Cortex of kidney (tissue), 1 donor: ENCODE measurements around the gene LRBA.

Experiments
- DNase-seq: peaks from one replicate; lab custom pipeline; 2025; lab: John Stamatoyannopoulos, UW

The LRBA gene

DNA sequence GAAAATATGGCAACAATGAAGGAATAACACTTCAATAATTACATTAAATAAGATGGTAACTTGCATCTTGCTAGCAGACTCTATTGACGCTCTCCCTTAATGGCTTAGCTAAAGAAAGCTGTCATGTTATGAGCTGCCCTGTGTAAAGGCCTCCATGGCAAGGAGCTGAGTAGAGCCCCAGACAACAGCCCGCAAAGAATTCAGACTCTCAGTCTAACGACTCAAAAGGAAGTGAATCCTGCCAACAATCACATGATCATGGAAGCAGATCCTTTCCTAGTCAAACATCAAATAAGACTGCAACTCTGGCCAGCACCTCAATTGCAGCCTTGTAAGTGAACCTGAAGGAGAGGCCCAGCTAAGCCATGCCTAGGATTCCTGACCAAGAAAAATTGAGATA lies 275.5 kb downstream of the LRBA start:
- no peak for DNase-seq

GRCh38 chr4:150725957-150726523 lies 289.0 kb downstream of the LRBA start:
- no peak for DNase-seq

DNA sequence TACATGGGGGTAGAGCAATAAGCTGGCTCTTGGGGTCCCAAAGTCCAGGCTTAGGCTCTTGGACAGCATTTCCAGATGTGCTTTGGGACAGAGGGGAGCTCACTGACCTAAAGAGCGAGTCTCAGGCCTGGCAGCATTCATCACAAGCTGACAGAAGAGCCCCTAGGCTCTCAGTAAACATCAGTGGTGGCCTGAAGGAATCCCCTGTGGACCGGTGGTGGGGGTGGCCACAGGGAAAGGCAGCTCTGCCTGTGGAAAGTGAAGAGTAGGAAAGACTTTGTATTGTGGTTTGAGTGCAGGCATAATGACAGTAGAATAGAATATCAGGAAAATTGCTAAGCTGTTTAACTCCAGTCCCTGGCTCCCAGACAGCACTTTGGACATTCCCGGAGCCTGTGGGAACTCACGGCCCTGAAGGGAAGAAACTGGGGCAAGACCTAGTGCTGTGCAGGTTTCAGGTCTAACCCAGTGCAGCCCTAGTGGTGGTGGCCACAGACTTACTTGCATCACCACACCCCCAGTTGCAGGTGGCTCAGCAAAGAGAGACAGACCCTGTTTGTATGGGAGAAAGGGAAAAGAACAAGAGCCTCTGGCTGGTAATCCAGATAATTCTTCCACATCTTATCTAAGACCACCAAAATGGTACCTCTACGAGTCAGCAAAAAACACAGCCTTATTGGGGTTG lies 291.2 kb downstream of the LRBA start:
- DNase-seq = no peak

DNA sequence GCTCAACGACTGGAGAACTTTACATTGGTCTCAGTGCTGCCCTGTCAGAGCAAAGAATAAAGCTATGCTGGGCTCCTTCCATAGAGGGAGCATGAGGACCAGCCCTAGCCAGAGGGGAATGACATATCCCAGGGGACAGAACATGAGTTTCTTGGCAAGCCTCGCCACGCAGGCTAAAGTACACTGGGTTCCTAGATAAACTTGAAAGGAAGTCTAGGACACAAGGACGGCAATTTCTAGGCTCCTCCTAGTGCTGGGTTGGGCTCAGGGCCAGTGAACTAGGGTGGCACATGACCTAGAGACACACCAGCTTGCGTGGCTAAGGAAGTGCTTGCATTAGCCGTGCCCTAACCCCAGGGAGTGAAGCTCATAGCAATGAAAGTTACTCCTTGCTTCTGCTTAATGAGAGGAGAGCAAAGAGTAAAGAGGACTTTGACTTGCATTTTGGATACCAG lies 292.1 kb downstream of the LRBA start:
- no peak for DNase-seq

DNA sequence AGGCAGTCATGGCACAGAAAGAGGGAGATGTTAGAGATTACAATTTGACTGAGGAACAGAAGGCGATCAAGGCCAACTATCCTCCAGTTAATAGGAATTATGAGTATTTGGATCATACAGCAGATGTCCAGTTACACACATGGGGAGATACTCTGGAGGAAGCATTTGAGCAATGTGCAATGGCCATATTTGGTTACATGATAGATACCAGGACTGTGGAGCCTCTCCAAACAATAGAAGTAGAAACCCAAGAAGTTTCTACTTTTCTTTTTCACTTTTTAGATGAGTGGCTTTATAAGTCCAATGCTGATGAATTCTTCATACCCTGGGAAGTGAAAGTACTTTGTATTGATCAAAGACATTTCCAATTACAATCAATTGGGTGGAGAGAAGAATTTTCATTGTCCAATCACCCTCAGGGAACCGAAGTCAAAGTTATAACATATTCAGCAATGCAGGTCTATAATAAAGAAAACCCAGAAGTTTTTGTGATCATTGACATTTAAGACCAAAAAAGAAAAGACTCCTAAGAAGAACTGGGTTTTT lies 294.0 kb downstream of the LRBA start:
- no peak for DNase-seq

DNA sequence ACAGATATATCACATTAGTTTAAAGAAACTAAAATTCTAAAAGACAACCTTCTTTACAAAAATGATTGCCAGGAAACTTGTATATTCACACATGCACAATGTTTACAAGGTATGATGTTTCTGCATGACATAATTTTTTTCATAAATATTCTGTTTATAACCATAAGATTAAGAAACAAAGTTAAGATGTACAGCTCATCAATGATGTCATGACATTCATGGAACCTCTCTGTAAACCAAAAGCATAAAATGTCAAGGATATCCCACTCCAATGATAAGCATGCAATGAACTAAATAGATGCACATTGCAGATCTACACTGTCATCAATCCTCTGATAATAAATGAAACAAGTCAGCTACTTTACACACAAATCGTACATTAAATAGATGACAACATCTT lies 297.1 kb downstream of the LRBA start:
- DNase-seq = no peak

- no peak for DNase-seq
Measured at GRCh38 chr4:150714462-150715438, 300.3 kb downstream of the LRBA start.

- DNase-seq = no peak
Measured at GRCh38 chr4:150713251-150713650, 301.8 kb downstream of the LRBA start.

GRCh38 chr4:150710770-150711375 lies 304.2 kb downstream of the LRBA start:
- no peak for DNase-seq

GRCh38 chr4:150708004-150708403 lies 307.1 kb downstream of the LRBA start:
- DNase-seq = no peak

- no peak for DNase-seq
Measured at GRCh38 chr4:150699599-150699998, 315.5 kb downstream of the LRBA start.

DNA sequence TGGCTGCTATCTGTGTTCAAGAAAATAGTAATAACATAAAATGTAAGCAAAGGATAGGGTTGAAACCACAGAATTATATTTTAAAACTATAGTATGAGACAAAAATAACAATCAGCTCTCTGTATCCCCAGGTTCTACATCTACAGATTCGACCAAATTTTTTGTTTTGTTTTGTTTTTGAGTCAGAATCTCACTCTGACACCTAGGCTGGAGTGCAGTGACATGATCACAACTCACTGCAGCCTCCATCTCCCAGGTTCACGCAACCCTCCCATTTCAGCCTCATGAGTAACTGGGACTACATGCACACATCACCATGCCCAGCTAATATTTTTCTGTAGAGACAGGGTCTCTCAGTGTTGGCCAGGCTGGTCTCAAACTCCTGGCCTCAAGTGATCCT lies 319.9 kb downstream of the LRBA start:
- DNase-seq = no peak

- DNase-seq = no peak
Measured at GRCh38 chr4:150694438-150694837, 320.6 kb downstream of the LRBA start.

GRCh38 chr4:150683775-150684350 lies 331.2 kb downstream of the LRBA start:
- DNase-seq = no peak

DNA sequence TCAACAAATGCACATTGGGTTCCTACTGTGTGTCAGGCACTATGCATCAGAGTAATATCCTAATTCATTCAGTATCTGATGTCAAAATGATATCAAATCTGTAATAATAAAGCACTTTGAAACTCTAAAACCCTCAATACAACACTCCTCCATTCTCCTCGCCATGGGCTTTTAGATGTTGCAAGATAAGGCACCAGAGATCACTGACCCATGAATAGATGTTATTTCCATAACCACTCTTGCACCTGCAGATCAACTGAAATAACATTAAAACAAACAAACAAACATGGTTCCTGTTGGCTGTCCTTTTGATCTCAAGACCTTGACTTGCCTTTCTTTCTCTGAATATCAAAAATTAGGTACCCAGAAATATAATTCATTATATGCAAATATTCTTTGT lies 333.0 kb downstream of the LRBA start:
- no peak for DNase-seq

DNA sequence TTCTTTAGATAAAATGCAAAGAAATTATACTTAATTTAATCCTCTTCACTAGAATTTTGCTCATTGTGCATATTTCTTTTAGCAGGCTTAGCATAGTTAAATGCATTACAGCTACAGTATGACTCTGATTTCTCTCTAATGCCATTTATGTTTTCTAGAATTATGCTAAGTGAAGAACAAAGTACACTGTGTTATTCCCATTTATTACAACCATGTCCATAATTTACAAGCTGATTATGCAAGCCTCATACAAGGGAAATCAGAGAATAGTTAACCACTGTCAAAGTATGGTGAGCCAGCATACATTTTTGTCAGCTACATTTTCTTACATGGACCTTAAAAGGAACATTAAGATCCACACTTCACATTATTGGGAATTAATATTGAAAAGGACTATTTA lies 334.0 kb downstream of the LRBA start:
- DNase-seq = no peak

DNA sequence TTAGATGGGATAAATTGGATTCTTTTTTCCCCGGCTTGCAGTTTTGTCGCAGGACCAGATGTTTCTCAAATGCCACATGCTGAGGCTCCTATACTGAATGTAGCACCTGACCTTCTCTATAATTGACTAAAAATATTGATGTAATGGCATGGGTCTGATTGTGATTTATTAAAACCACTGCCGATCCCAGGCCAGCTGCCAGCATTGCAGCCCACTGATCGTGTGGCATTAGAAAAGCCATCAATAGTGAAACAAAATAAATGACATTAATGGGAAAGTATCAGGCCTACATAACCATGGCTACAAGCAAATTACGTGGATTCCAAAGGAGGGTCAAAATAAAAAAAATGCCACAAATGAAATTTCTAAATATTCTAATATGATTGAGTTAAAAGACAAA lies 334.4 kb downstream of the LRBA start:
- no peak for DNase-seq

DNA sequence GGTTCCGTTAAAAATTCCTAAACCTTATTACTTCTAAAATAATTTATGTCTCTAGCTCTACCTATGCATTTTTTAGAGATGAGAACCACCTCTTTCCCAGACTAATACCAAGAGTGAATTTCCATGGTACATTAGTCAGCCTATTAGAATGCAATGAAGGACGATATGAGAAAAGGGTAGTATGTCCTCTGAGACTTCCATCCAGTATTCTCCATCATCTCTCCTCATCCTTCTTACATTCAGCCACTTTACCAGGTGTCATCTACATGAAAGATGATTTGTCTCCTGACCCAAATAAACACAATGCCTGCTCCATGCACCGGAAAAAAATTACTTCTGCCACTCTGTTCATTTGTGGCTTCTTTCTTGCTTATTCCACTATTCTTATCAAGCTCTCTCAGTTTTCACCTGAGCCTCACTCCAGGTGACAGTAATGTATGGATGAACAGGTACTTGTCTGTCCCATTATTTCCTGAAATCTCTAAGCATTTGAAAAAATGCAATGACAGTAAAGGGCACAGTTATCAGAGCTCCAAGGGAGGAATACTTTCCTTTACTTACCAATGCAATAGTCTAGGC lies 335.2 kb downstream of the LRBA start:
- DNase-seq = no peak

DNA sequence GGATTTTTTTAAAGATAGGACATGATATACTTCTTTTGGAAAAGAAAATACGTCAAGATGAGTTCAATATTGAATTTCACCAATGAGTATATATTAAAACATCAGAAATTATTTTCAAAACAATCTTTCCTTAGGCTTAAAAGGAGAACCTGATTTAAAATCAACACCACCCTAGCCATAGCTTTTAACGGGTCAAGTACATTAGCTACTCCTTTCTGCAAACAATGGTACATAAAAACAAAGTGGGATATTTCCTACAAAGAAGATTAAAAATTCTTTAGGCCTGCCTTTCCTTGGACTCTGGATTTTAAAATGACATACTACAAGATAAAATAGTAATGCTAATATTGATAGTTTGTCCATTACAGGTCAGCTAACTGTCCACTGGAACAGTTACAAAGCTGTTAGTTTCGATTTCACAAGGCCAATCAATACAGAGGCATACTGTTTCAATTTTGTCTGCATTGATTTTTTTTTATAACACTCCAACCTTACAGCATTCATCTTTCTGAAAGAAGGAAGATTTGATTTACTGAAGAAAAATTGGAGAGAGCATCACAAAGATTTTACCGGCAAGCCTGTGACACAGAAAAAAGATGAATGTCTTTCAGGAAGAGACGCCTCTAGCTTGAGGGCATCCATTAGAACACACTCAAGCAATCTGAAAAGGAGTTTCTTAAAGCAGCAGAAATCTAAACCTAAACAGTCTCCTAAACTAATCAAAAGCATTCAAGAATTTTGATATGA lies 335.9 kb downstream of the LRBA start:
- DNase-seq = no peak

- no peak for DNase-seq
Measured at GRCh38 chr4:150673793-150674192, 341.3 kb downstream of the LRBA start.

GRCh38 chr4:150668824-150669223 lies 346.3 kb downstream of the LRBA start:
- DNase-seq = no peak
